ENCODE results near the gene ACSL6. TPM values are rescaled to one million over a fixed set of nuclear protein-coding genes. Genes with fewer than 3 reads are reported as not detected.
A peak's percentile ranks its signal among the peaks of the same experiment; 100 is the strongest.

Gene ACSL6
- total and polyA plus RNA-seq, 3 experiments from 2014 or later, result 20.7 to 22.7 (median 21.8) TPM

GRCh38 chr5:132033122-132033521 is 21.7 kb upstream of the ACSL6 start:
- DNase-seq, result no peak
- Mint-ChIP-seq H3K27me3 (peaks cover 7 to 21% of the 10 kb centered on the region in 2 donors), H3K4me3 (no peak overlapping the region), H3K36me3 (peaks cover 0 to 24% (median 6%) of the 10 kb centered on the region in 3 donors), H3K9me3 (peaks cover 4 to 20% (median 13%) of the 10 kb centered on the region in 5 donors), H3K4me1 (no peaks in the 10 kb centered on the region), H3K27ac (no peak overlapping the region)
- H3K4me3 ChIP-seq (ENCODE audit: low read length), result no peak overlapping the region
- no peak overlapping the region for H3K27ac ChIP-seq (ENCODE audit: low read depth, low read length)
- ChIA-PET POLR2A (no interaction called here), CTCF (interaction anchor here (0.5 kb wide), 1 partner anchor 420 kb away, joined by 3 read pairs; no protein-coding TSS in a partner anchor)
- H3K9me3 ChIP-seq (ENCODE audit: low read length), result no peaks in the 10 kb centered on the region
- H3K4me1 ChIP-seq (ENCODE audit: insufficient read depth, low read length), result peaks cover 3% of the 10 kb centered on the region
- no peaks in the 10 kb centered on the region for H3K27me3 ChIP-seq (ENCODE audit: insufficient read depth, low read length, poor library complexity, severe bottlenecking)
- H3K36me3 ChIP-seq (ENCODE audit: insufficient read depth, low read length), result no peaks in the 10 kb centered on the region

GRCh38 chr5:132032196-132032595 is 20.7 kb upstream of the ACSL6 start:
- Mint-ChIP-seq H3K36me3 (peaks cover 0 to 21% (median 2%) of the 10 kb centered on the region in 3 donors), H3K4me3 (no peak overlapping the region), H3K27ac (peak overlapping the region in 1 of 8 donors; percentile 8), H3K27me3 (peaks cover 7 to 21% of the 10 kb centered on the region in 2 donors), H3K4me1 (no peaks in the 10 kb centered on the region), H3K9me3 (peaks cover 4 to 16% (median 13%) of the 10 kb centered on the region in 5 donors)
- Histone ChIP-seq H3K27me3 (ENCODE audit: insufficient read depth, low read length, poor library complexity, severe bottlenecking) (no peaks in the 10 kb centered on the region), H3K9me3 (ENCODE audit: low read length) (no peaks in the 10 kb centered on the region), H3K36me3 (ENCODE audit: insufficient read depth, low read length) (no peaks in the 10 kb centered on the region), H3K27ac (ENCODE audit: low read depth, low read length) (no peak overlapping the region), H3K4me1 (ENCODE audit: insufficient read depth, low read length) (peaks cover 13% of the 10 kb centered on the region), H3K4me3 (ENCODE audit: low read length) (no peak overlapping the region)
- CTCF ChIA-PET, result no interaction called here
- no peak for DNase-seq
- POLR2A ChIA-PET, result no interaction called here

GRCh38 chr5:132030610-132031009 is 19.2 kb upstream of the ACSL6 start:
- Histone ChIP-seq H3K27ac (ENCODE audit: low read depth, low read length) (no peak overlapping the region), H3K36me3 (ENCODE audit: insufficient read depth, low read length) (no peaks in the 10 kb centered on the region), H3K4me3 (ENCODE audit: low read length) (no peak overlapping the region), H3K27me3 (ENCODE audit: insufficient read depth, low read length, poor library complexity, severe bottlenecking) (no peaks in the 10 kb centered on the region), H3K4me1 (ENCODE audit: insufficient read depth, low read length) (peaks cover 26% of the 10 kb centered on the region), H3K9me3 (ENCODE audit: low read length) (no peaks in the 10 kb centered on the region)
- Mint-ChIP-seq H3K36me3 (peaks cover 0 to 21% (median 2%) of the 10 kb centered on the region in 3 donors), H3K27me3 (peaks cover 7 to 21% of the 10 kb centered on the region in 2 donors), H3K4me3 (no peak overlapping the region), H3K27ac (peak overlapping the region in 3 of 8 donors; percentile 34 to 82 (median 81)), H3K9me3 (peaks cover 4 to 16% (median 13%) of the 10 kb centered on the region in 5 donors), H3K4me1 (no peaks in the 10 kb centered on the region)
- ChIA-PET POLR2A (no interaction called here), CTCF (interaction anchor here (1.5 kb wide), 1 partner anchor 23 kb away, joined by 4 read pairs; no protein-coding TSS in a partner anchor)
- no peak for DNase-seq

GRCh38 chr5:132029609-132030330 is 18.3 kb upstream of the ACSL6 start:
- no peak overlapping the region for H3K4me3 Mint-ChIP-seq

GRCh38 chr5:132027027-132027426 is 15.6 kb upstream of the ACSL6 start:
- Histone ChIP-seq H3K27ac (ENCODE audit: low read depth, low read length) (no peak overlapping the region), H3K27me3 (ENCODE audit: insufficient read depth, low read length, poor library complexity, severe bottlenecking) (no peaks in the 10 kb centered on the region), H3K36me3 (ENCODE audit: insufficient read depth, low read length) (no peaks in the 10 kb centered on the region), H3K4me1 (ENCODE audit: insufficient read depth, low read length) (peaks cover 32% of the 10 kb centered on the region), H3K4me3 (ENCODE audit: low read length) (no peak overlapping the region), H3K9me3 (ENCODE audit: low read length) (no peaks in the 10 kb centered on the region)
- Mint-ChIP-seq H3K36me3 (peaks cover 0 to 3% (median 0%) of the 10 kb centered on the region in 3 donors), H3K4me1 (peaks cover 0 to 14% (median 9%) of the 10 kb centered on the region in 3 donors), H3K27ac (peak overlapping the region in 2 of 8 donors; percentile 26 to 76), H3K9me3 (no peaks in the 10 kb centered on the region), H3K4me3 (peak overlapping the region; percentile 19 to 76 (median 57)), H3K27me3 (peaks cover 5 to 11% of the 10 kb centered on the region in 2 donors)
- DNase-seq, result no peak
- CTCF ChIA-PET, result no interaction called here
- POLR2A ChIA-PET, result interaction anchor here (0.6 kb wide), 1 partner anchor 27 kb away, joined by 6 read pairs; no protein-coding TSS in a partner anchor

More at GRCh38 chr5:132029609-132030330, 18.3 kb upstream of the ACSL6 start:
- Mint-ChIP-seq H3K27me3 (peaks cover 7 to 21% of the 10 kb centered on the region in 2 donors), H3K27ac (peak overlapping the region in 5 of 8 donors; percentile 47 to 82 (median 70)), H3K36me3 (peaks cover 0 to 21% (median 2%) of the 10 kb centered on the region in 3 donors), H3K9me3 (peaks cover 4 to 16% (median 13%) of the 10 kb centered on the region in 5 donors), H3K4me1 (no peaks in the 10 kb centered on the region)
- peaks cover 32% of the 10 kb centered on the region for H3K4me1 ChIP-seq (ENCODE audit: insufficient read depth, low read length)
- no peaks in the 10 kb centered on the region for H3K9me3 ChIP-seq (ENCODE audit: low read length)
- ChIA-PET CTCF (interaction anchor here (1.5 kb wide), 1 partner anchor 22 kb away, joined by 4 read pairs; no protein-coding TSS in a partner anchor), POLR2A (no interaction called here)
- H3K27ac ChIP-seq (ENCODE audit: low read depth, low read length), result no peak overlapping the region
- DNase-seq, result no peak
- H3K4me3 ChIP-seq (ENCODE audit: low read length), result no peak overlapping the region
- H3K36me3 ChIP-seq (ENCODE audit: insufficient read depth, low read length), result no peaks in the 10 kb centered on the region
- H3K27me3 ChIP-seq (ENCODE audit: insufficient read depth, low read length, poor library complexity, severe bottlenecking), result no peaks in the 10 kb centered on the region

GRCh38 chr5:132026516-132027008 is 15.1 kb upstream of the ACSL6 start:
- Histone ChIP-seq H3K27me3 (ENCODE audit: insufficient read depth, low read length, poor library complexity, severe bottlenecking) (no peaks in the 10 kb centered on the region), H3K4me3 (ENCODE audit: low read length) (no peak overlapping the region), H3K9me3 (ENCODE audit: low read length) (no peaks in the 10 kb centered on the region), H3K36me3 (ENCODE audit: insufficient read depth, low read length) (no peaks in the 10 kb centered on the region), H3K27ac (ENCODE audit: low read depth, low read length) (no peak overlapping the region), H3K4me1 (ENCODE audit: insufficient read depth, low read length) (peaks cover 32% of the 10 kb centered on the region)
- Mint-ChIP-seq H3K9me3 (no peaks in the 10 kb centered on the region), H3K36me3 (peaks cover 0 to 3% (median 0%) of the 10 kb centered on the region in 3 donors), H3K27ac (peak overlapping the region in 2 of 8 donors; percentile 26 to 76), H3K27me3 (peaks cover 5 to 7% of the 10 kb centered on the region in 2 donors), H3K4me1 (peaks cover 0 to 16% (median 9%) of the 10 kb centered on the region in 3 donors), H3K4me3 (peak overlapping the region; percentile 19 to 67 (median 32))
- peak in 4 of 5 donors; percentile 48 to 81 (median 64) for DNase-seq
- POLR2A ChIA-PET, result interaction anchor here (0.6 kb wide), 1 partner anchor 26 kb away, joined by 6 read pairs; no protein-coding TSS in a partner anchor
- CTCF ChIA-PET, result no interaction called here

- H3K9me3 Mint-ChIP-seq, result no peaks in the 10 kb centered on the region
- Histone ChIP-seq H3K27me3 (ENCODE audit: insufficient read depth, low read length, poor library complexity, severe bottlenecking) (no peaks in the 10 kb centered on the region), H3K4me3 (ENCODE audit: low read length) (no peak overlapping the region), H3K4me1 (ENCODE audit: insufficient read depth, low read length) (peaks cover 38% of the 10 kb centered on the region), H3K36me3 (ENCODE audit: insufficient read depth, low read length) (no peaks in the 10 kb centered on the region), H3K9me3 (ENCODE audit: low read length) (no peaks in the 10 kb centered on the region), H3K27ac (ENCODE audit: low read depth, low read length) (no peak overlapping the region)
- CTCF ChIA-PET, result interaction anchor here (0.7 kb wide), 1 partner anchor 38 kb away, joined by 3 read pairs; no protein-coding TSS in a partner anchor
- peaks cover 5 to 7% of the 10 kb centered on the region in 2 donors for H3K27me3 Mint-ChIP-seq
- H3K4me3 Mint-ChIP-seq, result no peak overlapping the region
- no peak overlapping the region for H3K27ac Mint-ChIP-seq
- H3K36me3 Mint-ChIP-seq, result peaks cover 0 to 1% (median 0%) of the 10 kb centered on the region in 3 donors
- POLR2A ChIA-PET, result no interaction called here
- no peak for DNase-seq
- peaks cover 7 to 26% (median 16%) of the 10 kb centered on the region in 3 donors for H3K4me1 Mint-ChIP-seq
Measured at GRCh38 chr5:132025403-132025971, 14.0 kb upstream of the ACSL6 start.

All from CD8-positive, alpha-beta memory T cell (primary cell).